Caco-2 (cell line): ENCODE results near the gene ADGRL3. TPM values are rescaled to one million over a fixed set of nuclear protein-coding genes. Genes with fewer than 3 reads are reported as not detected.

Source experiments
- BruUV-seq: library from RNA; stranded (reverse); fragments of 400-500 nt; replicated peaks from 2 replicates; lab custom pipeline; 2021; lab: Mats Ljungman, UMichigan
- CTCF ChIA-PET: fragments of 300-600 bp; sonication (Branson Sonifier 250); formaldehyde crosslinking; loops from one replicate; lab custom pipeline; 2022; ENCODE audit warnings: antibody characterized with exemption; lab: Charles Lee
- POLR2A ChIA-PET: fragments of 300-600 bp; sonication (Branson Sonifier 250); formaldehyde crosslinking; loops from one replicate; lab custom pipeline; 2022; ENCODE audit warnings: antibody characterized with exemption; lab: Charles Lee
- DNase-seq, 2 experiments: peaks; one replicate each; pipeline versions ENCODE4 v3.0.0 to v3.0.0-alpha.2; 2020 to 2022
- H3K27me3 ChIP-seq: replicated peaks from 2 replicates; pipeline ENCODE4 v1.6.0; 2011; ENCODE audit warnings: low read length; ENCODE audit not compliant: control insufficient read depth, insufficient read depth
- H3K36me3 ChIP-seq: 2 replicates; pipeline ENCODE4 v1.5.1; 2011; ENCODE audit warnings: low read length; ENCODE audit not compliant: control insufficient read depth, insufficient read depth
- H3K4me1 ChIP-seq: fragments of 250-450 bp; sonication (Bioruptor Pico); 2 replicates; pipeline ENCODE4 v1.5.1; 2020; ENCODE audit warnings: mild to moderate bottlenecking
- H3K4me3 ChIP-seq: 2 replicates; pipeline ENCODE4 v1.5.1; 2011; ENCODE audit warnings: low read depth, mild to moderate bottlenecking, control low read depth, low read length
- H3K9me3 ChIP-seq: fragments of 250-450 bp; sonication (Bioruptor Pico); 2 replicates; pipeline ENCODE4 v1.5.1; 2020; ENCODE audit warnings: mild to moderate bottlenecking, moderate library complexity
- H3K27ac Mint-ChIP-seq: one replicate; pipeline ENCODE4 v1.8.0; 2022; ENCODE audit warnings: mixed read lengths; ENCODE audit not compliant: unreplicated experiment
- H3K27me3 Mint-ChIP-seq: one replicate; pipeline ENCODE4 v1.8.0; 2022; ENCODE audit warnings: mixed read lengths; ENCODE audit not compliant: insufficient read depth, unreplicated experiment
- H3K36me3 Mint-ChIP-seq: one replicate; pipeline ENCODE4 v1.8.0; 2022; ENCODE audit warnings: mild to moderate bottlenecking, mixed read lengths; ENCODE audit not compliant: insufficient read depth, unreplicated experiment
- H3K4me1 Mint-ChIP-seq: one replicate; pipeline ENCODE4 v1.8.0; 2022; ENCODE audit warnings: low read depth, mixed read lengths; ENCODE audit not compliant: unreplicated experiment
- H3K4me3 Mint-ChIP-seq: one replicate; pipeline ENCODE4 v1.8.0; 2022; ENCODE audit warnings: mild to moderate bottlenecking, moderate library complexity, mixed read lengths; ENCODE audit not compliant: unreplicated experiment
- H3K9me3 Mint-ChIP-seq: one replicate; pipeline ENCODE4 v1.8.0; 2022; ENCODE audit warnings: mixed read lengths; ENCODE audit not compliant: unreplicated experiment
- CTCF ChIP-seq, 2 experiments: fragments of 200-600 bp in 1 of 2; IDR thresholded peaks; 1 replicate in 1 of 2; 2 replicates in 1 of 2; pipeline versions ENCODE4 v1.5.1 to v1.8.0; 2011 to 2022; ENCODE audit warnings: antibody characterized with exemption in 1 of 2, control low read depth in 1 of 2, inconsistent platforms in 1 of 2, low read depth in 1 of 2, low read length in 1 of 2, mild to moderate bottlenecking in 1 of 2, moderate library complexity in 1 of 2; ENCODE audit not compliant: insufficient read depth in 1 of 2, severe bottlenecking in 1 of 2, unreplicated experiment in 1 of 2
- intact Hi-C: fragments of 100-400 bp; cut with micrococcal nuclease; formaldehyde crosslinking; loops from one replicate; pipeline ENCODE4 v1.10.0; 2022; ENCODE audit not compliant: unreplicated experiment
- total RNA-seq: library from RNA; stranded (reverse); gene quantifications from 2 replicates; pipeline ENCODE4 v1.2.3, GENCODE V29; 2022

ADGRL3 gene
- total RNA-seq, 1 experiment from 2014 or later = 1.5 TPM

- no peak for DNase-seq
- intact Hi-C loops = no loop called here
- TF ChIP-seq CTCF (IDR thresholded peaks at IDR 0.05; ENCODE audit: insufficient read depth in 1 of 2, low read depth in 1 of 2, low read length in 1 of 2, severe bottlenecking in 1 of 2, unreplicated experiment in 1 of 2) = no peak
- no peaks in the 10 kb centered on the region for H3K4me1 Mint-ChIP-seq
- CTCF ChIA-PET = no interaction called here
- H3K36me3 Mint-ChIP-seq = no peaks in the 10 kb centered on the region
- H3K4me3 Mint-ChIP-seq = no peak overlapping the region
- H3K27me3 Mint-ChIP-seq = no peaks in the 10 kb centered on the region
- no peak overlapping the region for H3K27ac Mint-ChIP-seq
- Histone ChIP-seq H3K36me3 (no peaks in the 10 kb centered on the region), H3K9me3 (no peaks in the 10 kb centered on the region), H3K27me3 (no peaks in the 10 kb centered on the region), H3K4me1 (no peaks in the 10 kb centered on the region), H3K4me3 (no peak overlapping the region)
- BruUV-seq = no TSS peak
- no peaks in the 10 kb centered on the region for H3K9me3 Mint-ChIP-seq
- POLR2A ChIA-PET = no interaction called here
Measured at GRCh38 chr4:61866378-61867030, 666.4 kb downstream of the ADGRL3 start.

- H3K36me3 ChIP-seq = no peaks in the 10 kb centered on the region
- H3K36me3 Mint-ChIP-seq = no peaks in the 10 kb centered on the region
- no peaks in the 10 kb centered on the region for H3K9me3 ChIP-seq
- H3K4me3 Mint-ChIP-seq = no peak overlapping the region
- H3K4me3 ChIP-seq = no peak overlapping the region
- CTCF ChIA-PET = no interaction called here
- H3K4me1 Mint-ChIP-seq = no peaks in the 10 kb centered on the region
- H3K9me3 Mint-ChIP-seq = no peaks in the 10 kb centered on the region
- intact Hi-C loops = no loop called here
- no TSS peak for BruUV-seq
- no peak overlapping the region for H3K27ac Mint-ChIP-seq
- H3K27me3 Mint-ChIP-seq = no peaks in the 10 kb centered on the region
- no peaks in the 10 kb centered on the region for H3K27me3 ChIP-seq
- POLR2A ChIA-PET = no interaction called here
- no peak for TF ChIP-seq CTCF (IDR thresholded peaks at IDR 0.05; ENCODE audit: insufficient read depth in 1 of 2, low read depth in 1 of 2, low read length in 1 of 2, severe bottlenecking in 1 of 2, unreplicated experiment in 1 of 2)
- DNase-seq = no peak
- H3K4me1 ChIP-seq = no peaks in the 10 kb centered on the region
Measured at GRCh38 chr4:61872983-61873382, 672.9 kb downstream of the ADGRL3 start.

DNA sequence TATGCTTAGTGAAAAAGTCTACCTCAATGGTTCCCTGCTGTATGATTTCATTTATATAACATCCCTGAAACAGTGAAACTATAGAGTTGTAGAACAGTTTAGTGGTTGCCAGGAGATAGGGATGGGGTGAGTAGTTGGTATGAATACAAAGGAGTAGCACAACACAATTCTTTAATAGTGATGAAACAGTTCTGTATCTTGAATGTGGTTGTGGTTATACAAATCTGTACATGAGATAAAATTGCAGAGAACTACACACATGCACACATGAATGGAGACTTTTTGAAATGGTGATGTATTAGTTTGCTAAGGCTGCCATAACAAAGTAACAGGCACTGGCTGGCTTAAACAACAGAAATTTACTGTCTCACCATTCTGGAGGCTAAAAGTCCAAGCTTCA, 677.1 kb downstream of the ADGRL3 start:
- POLR2A ChIA-PET = no interaction called here

More for the DNA sequence above, 677.1 kb downstream of the ADGRL3 start:
- Histone ChIP-seq H3K27me3 (no peaks in the 10 kb centered on the region), H3K4me1 (no peaks in the 10 kb centered on the region), H3K36me3 (no peaks in the 10 kb centered on the region), H3K9me3 (no peaks in the 10 kb centered on the region), H3K4me3 (no peak overlapping the region)
- H3K36me3 Mint-ChIP-seq = no peaks in the 10 kb centered on the region
- no peak overlapping the region for H3K4me3 Mint-ChIP-seq
- no peak for DNase-seq
- no peak for TF ChIP-seq CTCF (IDR thresholded peaks at IDR 0.05; ENCODE audit: insufficient read depth in 1 of 2, low read depth in 1 of 2, low read length in 1 of 2, severe bottlenecking in 1 of 2, unreplicated experiment in 1 of 2)
- H3K4me1 Mint-ChIP-seq = no peaks in the 10 kb centered on the region
- H3K27me3 Mint-ChIP-seq = no peaks in the 10 kb centered on the region
- no peaks in the 10 kb centered on the region for H3K9me3 Mint-ChIP-seq
- no TSS peak for BruUV-seq
- CTCF ChIA-PET = no interaction called here
- no peak overlapping the region for H3K27ac Mint-ChIP-seq
- intact Hi-C loops = no loop called here
